ENCODE data around the gene KRTAP10-6.
"Not testable (repeated sequence)": the region's sequence is repeated elsewhere in the genome, so short reads cannot be mapped to it uniquely, and the experiment has no call there.

Gene KRTAP10-6, protein sequence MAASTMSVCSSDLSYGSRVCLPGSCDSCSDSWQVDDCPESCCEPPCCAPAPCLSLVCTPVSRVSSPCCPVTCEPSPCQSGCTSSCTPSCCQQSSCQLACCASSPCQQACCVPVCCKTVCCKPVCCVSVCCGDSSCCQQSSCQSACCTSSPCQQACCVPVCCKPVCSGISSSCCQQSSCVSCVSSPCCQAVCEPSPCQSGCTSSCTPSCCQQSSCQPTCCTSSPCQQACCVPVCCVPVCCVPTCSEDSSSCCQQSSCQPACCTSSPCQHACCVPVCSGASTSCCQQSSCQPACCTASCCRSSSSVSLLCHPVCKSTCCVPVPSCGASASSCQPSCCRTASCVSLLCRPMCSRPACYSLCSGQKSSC

DNA sequence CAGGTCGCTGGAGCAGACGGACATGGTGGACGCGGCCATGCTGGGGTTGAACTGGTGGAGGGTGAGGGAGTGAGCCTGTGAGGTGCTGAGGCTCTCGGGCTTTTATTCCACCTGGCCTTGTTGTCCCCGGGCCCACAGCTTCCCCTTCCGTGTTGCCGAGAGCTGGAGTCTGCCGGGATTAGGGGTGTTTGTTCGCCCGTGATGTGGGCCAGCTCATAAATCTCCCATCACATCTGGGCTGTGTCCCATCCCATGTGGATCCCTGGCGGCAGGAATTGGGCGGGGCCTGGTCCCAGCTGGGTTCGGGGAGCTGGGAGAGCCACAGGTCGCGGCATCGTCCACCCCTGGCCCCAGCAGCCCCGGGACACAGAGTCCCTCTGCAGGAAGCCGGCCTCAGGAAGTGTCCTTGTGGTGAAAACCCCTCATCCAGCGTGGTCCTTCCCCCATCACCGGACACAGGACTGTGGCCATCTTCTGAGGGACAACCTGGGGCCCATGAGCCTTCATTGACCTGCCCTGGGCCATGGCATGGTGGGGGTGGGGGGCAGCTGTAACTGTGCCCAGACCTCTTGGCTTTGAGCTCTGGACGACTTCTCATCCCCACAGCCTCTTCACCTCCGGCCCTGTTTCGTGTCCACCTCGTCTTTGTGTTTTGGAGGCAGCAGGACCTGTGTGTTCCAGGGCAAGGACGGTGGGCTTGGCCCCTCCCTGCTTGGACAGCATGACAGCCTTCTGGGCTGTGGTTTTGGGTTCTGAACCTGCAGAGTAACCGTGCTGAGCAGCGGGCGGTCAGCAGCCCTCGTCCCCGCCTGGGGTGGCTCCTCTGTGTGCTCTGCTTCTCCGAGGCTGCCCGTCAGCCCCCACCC is at the start of gene KRTAP10-6:
KRTAP10-6 (minus strand) TSS at position 60 of the 866 bp plus-strand sequence; CDS start at position 39, 21 bp downstream.
- DNase-seq (ENCODE audit: low spot score): no peak

- DNase-seq (ENCODE audit: low spot score): no peak
These were observed 48.5 kb upstream of the KRTAP10-6 start for GRCh38 chr21:44640761-44641160.

DNA sequence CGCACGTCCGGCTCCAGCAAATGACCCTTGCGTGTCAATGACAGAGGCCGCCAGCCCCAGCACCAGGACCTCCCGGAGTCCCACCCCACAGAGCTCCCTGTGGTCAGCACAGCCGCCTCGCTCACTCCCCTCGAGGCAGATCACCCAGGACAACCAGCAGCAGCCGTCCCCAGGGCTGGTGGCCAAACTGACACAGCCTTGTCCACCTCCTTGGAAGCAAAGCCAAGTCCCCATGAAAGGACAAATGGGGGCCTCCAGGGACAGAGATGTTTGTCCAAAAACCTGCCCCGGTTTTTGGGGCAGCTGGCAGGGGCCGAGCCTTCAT is 47.0 kb upstream of the KRTAP10-6 start:
- DNase-seq (ENCODE audit: low spot score): no peak

- not testable (repeated sequence) for DNase-seq (ENCODE audit: low spot score)
These were observed 46.4 kb upstream of the KRTAP10-6 start for GRCh38 chr21:44638506-44639330.

DNA sequence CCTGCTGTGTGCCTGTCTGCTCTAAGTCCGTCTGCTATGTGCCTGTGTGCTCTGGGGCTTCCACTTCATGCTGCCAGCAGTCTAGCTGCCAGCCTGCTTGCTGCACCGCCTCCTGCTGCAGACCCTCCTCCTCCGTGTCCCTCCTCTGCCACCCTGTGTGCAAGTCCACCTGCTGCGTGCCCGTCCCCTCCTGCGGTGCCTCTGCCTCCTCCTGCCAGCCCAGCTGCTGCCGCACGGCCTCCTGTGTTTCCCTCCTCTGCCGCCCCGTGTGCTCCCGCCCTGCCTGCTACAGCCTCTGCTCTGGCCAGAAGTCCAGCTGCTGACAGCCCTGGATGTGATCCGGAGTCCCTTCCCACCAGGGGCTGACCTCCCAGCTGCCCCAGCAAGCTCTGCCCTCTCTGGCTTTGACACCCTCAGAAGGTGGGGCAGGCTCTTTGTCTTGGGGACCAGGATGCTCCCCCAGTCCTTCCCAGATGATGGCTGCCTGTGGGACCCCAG is 45.6 kb upstream of the KRTAP10-6 start:
- DNase-seq (ENCODE audit: low spot score): not testable (repeated sequence)

DNA sequence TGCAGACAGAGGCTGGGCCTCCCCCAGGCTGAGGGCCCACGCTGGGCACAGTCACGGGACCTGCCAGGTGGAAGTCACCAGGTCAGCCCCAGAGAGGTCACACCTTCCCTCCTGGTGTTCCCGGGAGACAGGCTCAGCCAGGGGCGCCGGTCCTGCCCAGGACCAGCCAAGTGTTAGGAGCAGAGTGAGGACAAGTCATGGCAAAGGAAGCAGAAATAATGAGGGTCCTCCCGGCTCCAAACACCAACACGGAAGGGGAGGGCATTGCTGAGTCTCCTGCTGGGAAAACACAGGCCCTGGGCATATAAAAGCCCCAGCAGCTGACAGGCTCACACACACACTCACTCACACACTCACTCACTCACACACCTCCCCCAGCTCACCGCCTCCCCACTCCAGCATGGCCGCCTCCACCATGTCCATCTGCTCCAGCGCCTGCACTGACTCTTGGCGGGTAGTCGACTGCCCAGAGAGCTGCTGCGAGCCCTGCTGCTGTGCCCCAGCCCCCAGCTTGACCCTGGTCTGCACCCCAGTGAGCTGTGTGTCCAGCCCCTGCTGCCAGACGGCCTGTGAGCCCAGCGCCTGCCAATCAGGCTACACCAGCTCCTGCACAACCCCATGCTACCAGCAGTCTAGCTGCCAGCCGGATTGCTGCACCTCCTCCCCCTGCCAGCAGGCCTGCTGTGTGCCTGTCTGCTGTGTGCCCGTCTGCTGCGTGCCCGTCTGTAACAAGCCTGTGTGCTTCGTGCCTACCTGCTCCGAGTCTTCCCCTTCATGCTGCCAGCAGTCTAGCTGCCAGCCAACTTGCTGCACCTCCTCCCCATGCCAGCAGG is 44.9 kb upstream of the KRTAP10-6 start, which contains the start of gene KRTAP10-10:
KRTAP10-10 (plus strand) TSS at position 339 of the 833 bp plus-strand sequence; CDS start at position 401, 62 bp downstream.
- no peak for DNase-seq (ENCODE audit: low spot score)

DNA sequence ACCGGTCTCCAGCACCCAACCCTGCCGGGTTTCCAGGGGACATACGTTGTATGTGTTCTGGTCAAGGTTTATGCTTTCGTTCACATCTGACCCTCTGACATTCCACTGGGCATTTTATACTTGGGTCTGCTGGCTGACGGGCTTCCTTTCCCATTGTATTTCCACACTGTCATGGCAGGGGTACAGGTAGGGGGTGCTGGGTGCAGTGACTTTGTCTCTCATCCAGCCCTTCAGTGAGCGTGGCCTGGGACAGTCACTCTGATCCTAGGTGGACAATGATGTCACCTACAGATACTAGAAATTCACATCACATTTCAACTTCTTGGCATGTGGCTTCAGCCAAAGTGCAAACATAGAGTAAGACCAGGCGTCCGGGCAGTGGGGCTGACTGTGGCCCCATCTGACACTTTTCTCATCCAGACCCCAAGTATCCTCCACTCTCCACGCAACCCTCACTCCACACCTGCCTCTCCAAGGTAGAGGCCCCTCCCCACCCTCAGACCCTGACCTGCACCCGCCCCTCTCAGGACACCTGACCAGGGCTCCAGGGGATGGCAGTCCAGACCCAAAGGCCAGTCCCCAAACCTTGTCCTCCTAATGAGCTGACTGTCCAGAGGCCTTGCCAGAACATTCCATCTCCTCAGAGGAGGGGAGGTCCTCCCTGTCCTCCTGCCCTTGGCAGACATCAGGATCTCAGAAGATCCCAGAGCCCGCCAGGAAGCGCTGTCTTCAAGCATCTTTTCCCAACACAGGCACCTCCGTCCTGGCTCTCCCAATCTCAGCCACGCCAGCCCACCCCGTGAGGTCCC is 44.1 kb upstream of the KRTAP10-6 start:
- DNase-seq (ENCODE audit: low spot score): no peak

GRCh38 chr21:44632067-44632466 is 39.8 kb upstream of the KRTAP10-6 start:
- DNase-seq (ENCODE audit: low spot score): no peak

DNA sequence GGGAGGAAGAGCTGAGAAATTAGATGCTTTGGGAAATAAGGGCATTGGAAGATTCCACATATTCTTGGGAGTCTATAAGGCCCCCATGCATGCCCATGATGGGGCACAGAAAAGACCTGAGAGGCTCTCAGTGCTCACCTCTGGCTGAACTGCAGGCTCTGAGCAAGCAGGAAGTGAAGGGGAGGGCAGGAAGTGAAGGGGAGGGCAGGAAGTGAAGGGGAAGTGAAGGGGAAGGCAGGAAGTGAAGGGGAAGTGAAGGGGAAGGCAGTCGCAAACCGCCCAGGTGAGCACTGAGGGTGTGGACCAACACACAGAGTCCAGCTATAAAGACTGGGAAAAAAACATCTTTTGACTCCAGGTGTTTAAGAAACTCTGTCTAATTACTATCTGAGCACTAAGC is 38.1 kb upstream of the KRTAP10-6 start:
- DNase-seq (ENCODE audit: low spot score): no peak

DNA sequence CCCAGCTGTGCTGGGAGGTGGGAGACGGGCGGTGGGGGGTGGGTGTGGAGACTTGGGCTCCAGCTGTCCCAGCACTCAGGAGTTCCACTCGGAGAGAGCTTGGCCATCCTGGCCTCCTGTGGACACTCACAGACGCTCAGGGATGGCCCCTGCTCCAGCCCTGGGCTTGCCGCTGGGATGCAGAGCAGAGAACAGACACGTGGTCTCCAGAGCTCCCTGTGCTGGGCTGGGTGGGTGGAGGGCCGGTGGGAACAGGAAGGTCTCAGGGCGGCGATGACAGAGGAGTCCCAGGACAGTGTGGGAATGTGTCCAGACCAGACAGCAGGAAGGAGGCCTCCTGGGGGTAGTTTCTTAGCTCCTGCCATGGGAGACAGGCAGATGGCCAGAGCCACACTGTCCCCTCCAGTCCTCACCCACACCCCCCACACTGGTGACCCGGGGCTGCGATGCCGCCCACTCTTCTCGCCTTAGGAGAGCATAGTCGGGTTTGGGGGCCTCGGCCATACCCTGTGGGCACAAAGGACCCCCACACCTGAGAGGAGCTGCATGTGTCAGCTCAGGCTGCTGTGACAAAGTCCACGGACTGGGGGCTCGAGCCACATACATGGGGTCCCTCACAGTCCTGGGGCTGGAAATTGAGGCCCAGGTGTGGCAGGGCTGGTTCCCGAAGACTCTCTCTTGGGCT is 36.5 kb upstream of the KRTAP10-6 start:
- no peak for DNase-seq (ENCODE audit: low spot score)

DNA sequence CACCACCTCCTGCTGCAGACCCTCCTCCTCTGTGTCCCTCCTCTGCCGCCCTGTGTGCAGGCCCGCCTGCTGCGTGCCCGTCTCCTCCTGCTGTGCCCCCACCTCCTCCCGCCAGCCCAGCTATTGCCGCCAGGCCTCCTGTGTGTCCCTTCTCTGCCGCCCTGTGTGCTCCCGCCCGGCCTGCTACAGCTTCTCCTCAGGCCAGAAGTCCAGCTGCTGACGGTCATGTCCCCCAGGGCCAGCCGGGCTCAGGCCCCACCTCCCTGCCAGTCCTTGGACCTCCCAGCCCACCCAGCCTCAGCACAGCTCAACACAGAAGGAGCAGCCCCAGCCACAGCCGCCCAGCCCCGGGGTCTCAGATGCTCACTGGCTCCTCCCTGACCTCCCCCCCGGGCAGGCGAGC is 35.5 kb upstream of the KRTAP10-6 start:
- DNase-seq (ENCODE audit: low spot score): not testable (repeated sequence)

GRCh38 chr21:44627181-44627822 is 35.0 kb upstream of the KRTAP10-6 start:
- DNase-seq (ENCODE audit: low spot score): not testable (repeated sequence)

DNA sequence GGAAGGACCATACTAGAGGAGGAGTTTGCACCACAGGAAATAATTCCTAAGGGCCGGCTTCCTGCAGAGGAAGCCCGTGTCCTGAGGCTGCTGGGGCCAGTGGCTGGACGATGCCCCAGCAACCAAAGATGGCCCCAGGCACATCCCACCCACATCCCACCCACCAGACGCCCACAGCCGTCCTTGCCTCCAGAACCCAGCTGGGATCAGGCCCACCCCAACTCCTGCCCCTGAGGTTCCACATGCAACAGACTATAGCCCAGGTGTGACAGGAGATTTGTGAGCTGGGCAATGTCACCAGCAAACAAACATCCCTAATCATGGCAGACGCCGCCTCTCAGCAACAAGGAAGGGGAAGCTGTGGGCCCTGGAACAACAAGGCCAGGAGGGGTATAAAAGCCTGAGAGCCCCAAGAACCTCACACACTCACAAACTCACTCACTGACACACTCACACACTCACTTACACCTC is 34.4 kb upstream of the KRTAP10-6 start, which contains the start of gene KRTAP10-9:
KRTAP10-9 (plus strand) TSS at position 421 of the 471 bp plus-strand sequence. CDS start 79 bp downstream, outside the sequence.
- no peak for DNase-seq (ENCODE audit: low spot score)

- no peak for DNase-seq (ENCODE audit: low spot score)
These were observed 34.0 kb upstream of the KRTAP10-6 start for GRCh38 chr21:44626262-44626661.

DNA sequence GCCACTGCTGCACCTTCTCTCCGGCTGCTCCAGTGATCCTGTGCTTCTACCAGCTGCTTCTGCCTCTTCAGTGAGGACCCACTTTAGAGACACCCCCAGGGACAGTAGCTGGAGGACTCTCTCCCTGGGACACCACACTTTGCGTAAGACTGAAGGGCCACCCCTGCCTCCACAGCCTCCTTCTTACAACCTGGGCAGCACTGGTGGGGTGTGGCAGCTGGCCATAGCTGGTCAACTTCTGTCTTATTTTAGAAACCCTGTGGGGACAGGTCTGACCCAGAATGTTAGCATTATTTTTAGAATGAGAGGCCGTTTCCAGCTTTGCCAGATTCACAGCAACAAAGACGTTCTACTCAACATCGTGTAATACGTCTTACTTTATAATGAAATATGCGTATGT is 33.5 kb upstream of the KRTAP10-6 start:
- no peak for DNase-seq (ENCODE audit: low spot score)

- DNase-seq (ENCODE audit: low spot score): no peak
These were observed 31.3 kb upstream of the KRTAP10-6 start for GRCh38 chr21:44623575-44623974.

DNA sequence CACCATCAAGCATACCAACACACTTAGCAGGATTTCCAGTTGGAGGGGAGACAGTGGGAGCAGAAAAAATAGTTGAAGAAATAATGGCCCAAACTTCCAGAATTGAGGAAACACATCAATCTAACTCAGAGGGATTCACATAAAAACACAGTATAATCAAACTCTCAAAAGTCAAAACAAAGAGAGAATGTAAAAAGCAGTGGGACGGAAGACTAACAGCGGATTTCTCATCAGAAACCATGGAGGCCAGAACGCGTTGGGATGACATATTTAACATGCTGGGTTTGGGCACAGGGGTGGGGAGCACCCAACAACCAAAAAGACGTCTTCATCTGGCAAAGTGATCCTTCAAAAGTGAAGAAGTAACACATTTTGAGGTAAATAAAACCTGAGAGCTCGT is 27.6 kb upstream of the KRTAP10-6 start:
- DNase-seq (ENCODE audit: low spot score): no peak

DNA sequence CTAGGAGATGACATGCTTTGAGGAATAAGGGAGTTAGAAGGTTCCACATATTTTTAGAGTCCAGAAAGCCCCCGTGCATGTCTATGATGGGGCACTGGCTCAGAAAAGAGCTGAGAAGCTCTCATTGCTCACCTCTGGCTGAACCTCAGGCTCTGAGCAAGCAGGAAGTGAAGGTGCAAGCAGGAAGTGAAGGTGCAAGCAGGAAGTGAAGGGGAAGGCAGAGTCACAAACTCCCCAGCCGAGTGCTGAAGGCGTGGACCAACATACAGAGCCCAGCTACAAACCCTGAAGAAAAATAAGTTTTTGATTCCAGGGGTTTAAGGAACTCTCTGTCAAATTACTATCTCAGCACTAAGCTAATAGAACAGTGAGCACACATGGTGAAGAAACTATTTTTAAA is 26.6 kb upstream of the KRTAP10-6 start:
- no peak for DNase-seq (ENCODE audit: low spot score)

GRCh38 chr21:44618504-44618903 is 26.2 kb upstream of the KRTAP10-6 start:
- peak; percentile 14 for DNase-seq (ENCODE audit: low spot score)

All from hepatic stellate cell (primary cell).